Measurements from ENCODE around the gene CFAP119.
A peak's percentile ranks its signal among the peaks of the same experiment; 100 is the strongest.
"Not testable (repeated sequence)": the region's sequence is repeated elsewhere in the genome, so short reads cannot be mapped to it uniquely, and the experiment has no call there.

CFAP119 gene

GRCh38 chr16:30761928-30762902 is at the start of gene CFAP119, which contains the start of gene RNF40:
CFAP119 (minus strand) TSS chr16:30762062; CDS start chr16:30761748, 314 bp downstream.
RNF40 (plus strand) TSS chr16:30762322; CDS start chr16:30762546, 224 bp downstream.
- DNase-seq (ENCODE audit: low spot score), result peak; percentile 100

DNA sequence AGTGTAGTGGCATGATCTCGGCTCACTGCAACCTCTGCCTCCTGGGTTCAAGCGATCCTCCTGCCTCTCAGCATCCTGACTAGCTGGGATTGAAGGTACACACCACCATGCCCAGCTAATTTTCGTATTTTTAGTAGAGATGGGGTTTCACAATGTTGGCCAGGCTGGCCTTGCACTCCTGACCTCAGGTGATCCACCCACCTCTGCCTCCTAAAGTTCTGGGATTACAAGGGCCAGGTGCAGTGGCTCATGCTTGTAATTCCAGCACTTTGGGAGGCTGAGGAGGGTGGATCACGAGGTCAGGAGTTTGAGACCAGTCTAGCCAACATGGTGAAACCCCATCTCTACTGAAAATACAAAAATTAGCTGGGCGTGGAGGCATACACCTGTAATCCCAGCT is 47.8 kb upstream of the CFAP119 start:
- DNase-seq (ENCODE audit: low spot score), result not testable (repeated sequence)

DNA sequence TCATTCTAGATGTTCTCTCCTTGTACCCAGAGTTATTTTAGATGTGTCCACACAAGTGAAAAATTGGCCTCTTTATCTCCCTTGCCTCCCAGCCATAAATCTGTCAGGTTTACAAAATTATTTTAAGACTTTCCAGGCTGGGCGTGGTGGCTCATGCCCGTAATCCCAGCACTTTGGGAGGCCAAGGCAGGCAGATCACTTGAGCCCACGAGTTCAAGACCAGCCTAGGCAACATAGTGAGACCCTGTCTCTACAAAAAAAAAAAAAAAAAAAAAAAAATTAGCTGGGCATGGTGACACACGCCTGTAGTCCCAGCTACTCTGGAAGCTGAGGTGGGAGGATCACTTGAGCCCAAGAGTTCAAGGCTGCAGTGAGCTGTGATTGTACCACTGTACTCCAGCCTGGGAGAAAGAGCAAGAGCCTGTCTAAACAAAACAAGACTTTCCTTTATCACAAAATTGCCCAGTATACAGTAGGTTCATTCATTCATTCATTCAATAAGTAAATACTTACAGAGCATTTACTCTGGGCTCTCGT is 47.1 kb upstream of the CFAP119 start:
- not testable (repeated sequence) for DNase-seq (ENCODE audit: low spot score)

GRCh38 chr16:30808146-30808545 is 46.3 kb upstream of the CFAP119 start:
- DNase-seq (ENCODE audit: low spot score), result no peak

- DNase-seq (ENCODE audit: low spot score), result peak; percentile 96
Measured at GRCh38 chr16:30805370-30806169, 43.7 kb upstream of the CFAP119 start.

- DNase-seq (ENCODE audit: low spot score), result no peak
Measured at GRCh38 chr16:30805056-30805369, 43.2 kb upstream of the CFAP119 start.

DNA sequence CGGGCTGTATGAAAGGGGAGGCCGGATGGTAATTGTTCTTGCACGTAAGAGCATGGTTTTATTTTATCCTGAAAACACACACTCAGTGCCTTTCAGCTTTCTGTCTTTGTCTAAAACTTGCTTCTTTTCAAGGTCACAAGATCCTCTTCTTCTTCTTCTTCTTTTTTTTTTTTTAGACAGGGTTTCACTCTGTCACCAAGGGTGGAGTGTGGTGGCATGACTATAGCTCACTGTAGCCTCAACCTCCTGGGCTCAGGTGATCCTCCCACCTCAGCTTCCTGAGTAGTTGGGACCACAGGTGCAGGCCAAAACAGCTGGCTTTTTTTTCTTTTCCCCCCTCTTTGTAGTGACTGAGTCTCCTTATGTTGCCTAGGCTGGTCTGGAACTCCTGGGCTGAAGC is 41.1 kb upstream of the CFAP119 start:
- DNase-seq (ENCODE audit: low spot score), result no peak

DNA sequence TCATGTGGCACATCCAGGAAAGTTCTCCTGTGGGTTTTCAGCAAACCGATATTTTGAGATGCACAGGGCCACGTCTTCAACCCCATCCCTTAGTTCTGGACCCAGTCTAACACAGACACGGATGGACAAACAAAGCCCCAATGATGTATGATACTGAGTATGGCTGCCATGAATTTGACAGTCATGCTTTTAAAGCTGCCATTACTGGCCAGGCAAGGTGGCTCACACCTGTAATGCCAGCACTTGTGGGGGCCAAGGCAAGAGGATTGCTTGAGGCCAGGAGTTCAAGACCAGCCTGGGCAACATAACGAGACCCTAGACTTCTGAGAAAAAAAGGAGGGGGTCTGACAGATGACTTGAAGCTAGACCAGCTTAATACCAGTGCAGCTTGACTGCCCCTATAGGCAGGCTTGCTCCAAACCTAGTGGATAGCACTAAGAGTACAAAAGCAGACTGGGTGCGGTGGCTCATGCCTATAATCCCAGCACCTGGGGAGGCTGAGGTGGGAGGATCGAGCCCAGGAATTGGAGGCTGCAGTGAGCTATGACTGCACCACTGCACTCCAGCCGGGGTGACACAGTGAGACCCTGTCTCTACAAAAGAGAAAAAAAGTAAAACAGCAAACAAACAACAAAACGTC is 35.9 kb upstream of the CFAP119 start:
- no peak for DNase-seq (ENCODE audit: low spot score)

- no peak for DNase-seq (ENCODE audit: low spot score)
Measured at GRCh38 chr16:30794634-30795033, 32.8 kb upstream of the CFAP119 start.

- no peak for DNase-seq (ENCODE audit: low spot score)
Measured at GRCh38 chr16:30793508-30794069, 31.7 kb upstream of the CFAP119 start.

GRCh38 chr16:30787613-30788378 is 25.9 kb upstream of the CFAP119 start:
- no peak for DNase-seq (ENCODE audit: low spot score)

GRCh38 chr16:30786936-30787612 is 25.2 kb upstream of the CFAP119 start, which contains the start of gene ZNF629:
ZNF629 (minus strand) TSS chr16:30787205; CDS start chr16:30784482, 2,723 bp downstream.
- peak; percentile 90 for DNase-seq (ENCODE audit: low spot score)

DNA sequence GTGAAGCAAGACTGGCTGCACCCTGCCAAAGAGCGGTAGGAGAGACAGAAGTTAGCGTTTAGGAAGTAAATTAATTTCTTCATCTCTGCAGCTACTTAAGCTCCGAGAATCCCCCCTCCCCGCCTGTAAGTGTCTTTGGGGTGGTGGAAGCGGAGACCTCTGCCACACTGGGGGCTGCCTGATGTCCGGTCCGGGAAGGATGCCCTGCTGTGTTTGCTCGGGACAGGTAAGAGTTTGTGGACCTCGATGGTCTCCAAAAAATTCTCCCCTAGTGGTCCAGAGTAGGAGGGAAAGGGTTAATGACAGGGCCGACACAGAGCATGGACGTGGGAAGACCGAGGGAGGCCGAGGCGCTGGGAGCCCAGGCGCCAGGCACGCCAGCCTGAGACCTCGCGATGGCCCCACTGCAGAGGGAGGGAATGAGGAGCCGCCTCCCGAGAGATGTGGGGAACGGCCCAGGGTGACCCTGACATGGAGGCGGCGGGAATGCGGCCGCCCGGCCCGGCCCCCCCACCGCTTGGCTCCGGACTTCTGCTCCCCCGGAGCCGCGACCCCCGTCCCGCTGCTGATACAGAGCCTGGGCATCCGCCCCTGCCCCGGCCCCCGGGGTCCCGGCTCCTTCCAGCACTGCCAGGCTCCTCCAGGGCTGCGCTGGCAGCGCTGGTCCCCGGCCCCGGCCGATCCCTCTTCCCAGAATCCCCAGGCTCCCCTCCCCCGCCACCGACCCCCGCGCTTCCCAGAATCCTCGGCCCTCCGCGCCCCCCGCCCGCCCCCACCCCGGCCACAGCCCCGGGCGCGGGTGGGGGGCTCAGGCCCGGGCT is 24.5 kb upstream of the CFAP119 start:
- DNase-seq (ENCODE audit: low spot score), result peak; percentile 91

DNA sequence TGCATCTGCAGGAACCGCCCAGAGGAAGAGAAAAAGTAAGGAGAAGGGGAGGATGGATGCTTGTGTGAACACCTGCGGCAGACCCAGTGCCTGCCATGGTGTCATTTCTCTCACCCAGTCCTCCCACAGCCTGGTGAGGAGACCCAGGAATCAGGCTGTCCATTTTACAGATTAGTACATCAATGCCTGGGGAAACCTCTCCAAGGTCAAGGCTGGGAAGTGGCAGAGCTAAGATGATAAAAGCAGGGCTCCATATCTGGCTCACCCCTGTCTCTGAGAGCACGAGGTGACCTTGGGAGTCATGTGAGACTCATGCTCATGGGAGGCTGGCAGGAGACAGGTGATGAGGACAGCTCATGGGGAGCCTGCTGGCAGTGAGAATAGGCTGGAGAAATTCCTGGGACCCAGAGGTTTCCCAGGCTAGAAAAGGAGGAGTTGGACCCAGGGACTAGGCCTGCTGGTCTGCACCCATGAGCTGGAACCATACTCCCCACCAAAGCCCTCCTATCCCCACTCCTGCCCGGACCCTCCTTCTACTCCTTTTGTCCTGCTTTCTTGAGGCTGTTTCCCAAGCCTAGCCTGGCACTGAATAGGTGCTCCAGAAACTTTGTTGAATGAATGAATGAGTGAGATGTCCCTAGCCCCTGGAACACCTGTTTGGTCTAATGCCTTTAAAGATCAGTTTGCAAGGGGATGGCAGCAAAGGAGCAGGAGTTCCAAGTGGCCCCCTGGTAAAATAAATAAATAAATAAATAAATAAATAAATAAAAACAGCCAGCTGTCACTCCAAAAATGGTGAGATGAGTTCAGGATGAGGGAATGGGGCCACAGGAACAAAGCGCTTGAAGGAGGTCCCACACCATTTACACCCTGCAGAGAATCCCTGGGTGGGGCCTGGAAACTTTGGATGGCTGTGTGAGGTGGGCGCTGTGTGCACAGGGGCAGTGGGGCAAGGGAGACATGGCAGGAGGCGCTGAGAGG is 23.6 kb upstream of the CFAP119 start:
- no peak for DNase-seq (ENCODE audit: low spot score)

- no peak for DNase-seq (ENCODE audit: low spot score)
Measured at GRCh38 chr16:30784215-30784614, 22.4 kb upstream of the CFAP119 start.

DNA sequence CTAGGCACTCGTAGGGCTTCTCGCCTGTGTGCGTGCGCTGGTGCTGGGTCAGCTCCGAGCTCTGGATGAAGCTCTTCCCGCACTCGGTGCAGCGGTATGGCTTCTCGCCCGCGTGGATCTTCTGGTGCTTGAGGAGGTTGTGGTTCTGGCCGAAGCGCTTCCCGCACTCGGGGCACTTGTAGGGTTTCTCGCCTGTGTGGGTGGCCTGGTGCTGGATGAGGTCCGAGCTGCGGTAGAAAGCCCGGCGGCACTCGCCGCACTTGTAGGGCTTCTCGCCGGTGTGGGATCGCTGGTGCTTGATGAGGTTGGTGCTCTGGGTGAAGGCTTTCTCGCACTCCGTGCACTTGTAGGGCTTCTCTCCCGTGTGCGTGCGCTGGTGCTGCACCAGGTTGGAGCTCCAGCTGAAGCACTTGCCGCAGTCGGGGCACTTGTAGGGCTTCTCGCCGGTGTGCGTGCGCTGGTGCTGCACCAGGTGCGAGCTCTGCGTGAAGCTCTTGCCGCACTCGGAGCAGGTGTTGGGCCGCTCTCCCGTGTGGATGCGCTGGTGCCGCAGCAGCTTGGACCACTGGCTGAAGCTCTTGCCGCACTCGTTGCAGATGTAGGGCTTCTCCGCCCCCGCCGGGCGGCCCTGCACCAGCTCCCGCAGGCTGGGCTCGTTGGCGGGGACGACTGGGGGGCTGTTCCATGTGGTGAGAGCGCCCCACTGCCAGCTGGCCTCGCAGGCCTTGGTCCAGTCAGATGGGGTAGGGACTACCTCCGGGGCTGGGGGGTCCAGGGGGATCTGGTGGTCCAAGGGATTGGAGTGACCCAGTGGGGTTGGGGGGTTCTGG is 21.6 kb upstream of the CFAP119 start:
- DNase-seq (ENCODE audit: low spot score), result no peak
